ENCODE measurements around the gene TRDMT1.

Gene TRDMT1

GRCh38 chr10:17237149-17237527, 35.7 kb upstream of the TRDMT1 start:
- Histone ChIP-seq H3K18ac (ENCODE audit: low read length) (no peak overlapping the region), H3K4ac (ENCODE audit: low read length) (no peak overlapping the region), H3K27ac (replicated peaks; ENCODE audit: low read length) (no peak overlapping the region), H2BK15ac (ENCODE audit: low read length) (no peak overlapping the region), H3K9me3 (replicated peaks in 1 of 2; ENCODE audit: control insufficient read depth in 2 of 2, insufficient read depth in 1 of 2, low read depth in 1 of 2, low read length in 2 of 2) (peaks cover 0 to 7% of the 10 kb centered on the region in 2 donors), H3K27me3 (ENCODE audit: control insufficient read depth in 3 of 3, insufficient read depth in 3 of 3, low read depth in 1 of 3, low read length in 3 of 3) (no peaks in the 10 kb centered on the region), H2BK5ac (ENCODE audit: low read length) (no peak overlapping the region), H3K4me2 (ENCODE audit: insufficient read depth, low read length, poor library complexity, severe bottlenecking) (no peak overlapping the region), H3K14ac (ENCODE audit: low read length) (no peak overlapping the region), H3K4me3 (ENCODE audit: low read length in 2 of 2) (no peak overlapping the region), H4K91ac (ENCODE audit: low read depth, low read length, poor library complexity) (no peak overlapping the region), H4K8ac (ENCODE audit: low read depth, low read length) (no peak overlapping the region), H2AK5ac (ENCODE audit: low read depth, low read length) (no peak overlapping the region), H3K36me3 (replicated peaks in 1 of 2; ENCODE audit: control insufficient read depth in 2 of 2, insufficient read depth in 2 of 2, low read length in 2 of 2) (peaks cover 29 to 61% of the 10 kb centered on the region in 2 donors), H2AFZ (ENCODE audit: low read length) (no peak overlapping the region), H2BK12ac (ENCODE audit: low read length) (no peak overlapping the region), H3K4me1 (ENCODE audit: control insufficient read depth in 2 of 2, insufficient read depth in 1 of 2, low read depth in 1 of 2, low read length in 2 of 2) (peaks cover 0 to 20% of the 10 kb centered on the region in 2 donors), H2BK120ac (ENCODE audit: low read depth, low read length) (no peak overlapping the region), H3K23ac (ENCODE audit: low read depth, low read length, poor library complexity) (no peak overlapping the region), H3K79me1 (ENCODE audit: low read depth, low read length) (no peaks in the 10 kb centered on the region), H3K9ac (ENCODE audit: low read depth, low read length, poor library complexity) (no peak overlapping the region)
- no CpG with 5 or more reads among the region's 5 CpGs for WGBS, 2 donors (ENCODE audit: extremely low coverage in 2 of 2, insufficient read length in 2 of 2, insufficient replicate concordance in 1 of 2)
- DNase-seq (ENCODE audit: low spot score) = no peak

- no peak overlapping the region for H3K4me3 ChIP-seq (ENCODE audit: low read length in 2 of 2)
- H3K4ac ChIP-seq (ENCODE audit: low read length) = no peak overlapping the region
- H2BK120ac ChIP-seq (ENCODE audit: low read depth, low read length) = no peak overlapping the region
- H3K4me1 ChIP-seq (ENCODE audit: control insufficient read depth in 2 of 2, insufficient read depth in 1 of 2, low read depth in 1 of 2, low read length in 2 of 2) = peaks cover 0 to 21% of the 10 kb centered on the region in 2 donors
- no CpG with 5 or more reads among the region's 1 CpG for WGBS, 2 donors (ENCODE audit: extremely low coverage in 2 of 2, insufficient read length in 2 of 2, insufficient replicate concordance in 1 of 2)
- no peak overlapping the region for H3K14ac ChIP-seq (ENCODE audit: low read length)
- no peaks in the 10 kb centered on the region for H3K79me1 ChIP-seq (ENCODE audit: low read depth, low read length)
- no peak overlapping the region for H3K18ac ChIP-seq (ENCODE audit: low read length)
- H4K91ac ChIP-seq (ENCODE audit: low read depth, low read length, poor library complexity) = no peak overlapping the region
- peaks cover 0 to 1% of the 10 kb centered on the region in 2 donors for H3K9me3 ChIP-seq (replicated peaks in 1 of 2; ENCODE audit: control insufficient read depth in 2 of 2, insufficient read depth in 1 of 2, low read depth in 1 of 2, low read length in 2 of 2)
- H3K23ac ChIP-seq (ENCODE audit: low read depth, low read length, poor library complexity) = no peak overlapping the region
- peaks cover 29 to 66% of the 10 kb centered on the region in 2 donors for H3K36me3 ChIP-seq (replicated peaks in 1 of 2; ENCODE audit: control insufficient read depth in 2 of 2, insufficient read depth in 2 of 2, low read length in 2 of 2)
- no peak overlapping the region for H2BK5ac ChIP-seq (ENCODE audit: low read length)
- H2BK15ac ChIP-seq (ENCODE audit: low read length) = no peak overlapping the region
- no peak overlapping the region for H3K27ac ChIP-seq (replicated peaks; ENCODE audit: low read length)
- no peak overlapping the region for H2AK5ac ChIP-seq (ENCODE audit: low read depth, low read length)
- no peak overlapping the region for H2BK12ac ChIP-seq (ENCODE audit: low read length)
- no peak overlapping the region for H4K8ac ChIP-seq (ENCODE audit: low read depth, low read length)
- H2AFZ ChIP-seq (ENCODE audit: low read length) = no peak overlapping the region
- no peaks in the 10 kb centered on the region for H3K27me3 ChIP-seq (ENCODE audit: control insufficient read depth in 3 of 3, insufficient read depth in 3 of 3, low read depth in 1 of 3, low read length in 3 of 3)
- H3K4me2 ChIP-seq (ENCODE audit: insufficient read depth, low read length, poor library complexity, severe bottlenecking) = no peak overlapping the region
- DNase-seq (ENCODE audit: low spot score) = no peak
- no peak overlapping the region for H3K9ac ChIP-seq (ENCODE audit: low read depth, low read length, poor library complexity)
Measured at GRCh38 chr10:17236468-17237148, 35.1 kb upstream of the TRDMT1 start.

GRCh38 chr10:17235136-17235535, 33.7 kb upstream of the TRDMT1 start:
- peaks cover 0 to 21% of the 10 kb centered on the region in 2 donors for H3K4me1 ChIP-seq (ENCODE audit: control insufficient read depth in 2 of 2, insufficient read depth in 1 of 2, low read depth in 1 of 2, low read length in 2 of 2)
- no peak overlapping the region for H3K4ac ChIP-seq (ENCODE audit: low read length)
- H2BK15ac ChIP-seq (ENCODE audit: low read length) = no peak overlapping the region
- H2BK120ac ChIP-seq (ENCODE audit: low read depth, low read length) = no peak overlapping the region
- H3K9me3 ChIP-seq (replicated peaks in 1 of 2; ENCODE audit: control insufficient read depth in 2 of 2, insufficient read depth in 1 of 2, low read depth in 1 of 2, low read length in 2 of 2) = no peaks in the 10 kb centered on the region
- no peak overlapping the region for H2AK5ac ChIP-seq (ENCODE audit: low read depth, low read length)
- H3K27me3 ChIP-seq (ENCODE audit: control insufficient read depth in 3 of 3, insufficient read depth in 3 of 3, low read depth in 1 of 3, low read length in 3 of 3) = no peaks in the 10 kb centered on the region
- no peak overlapping the region for H2BK5ac ChIP-seq (ENCODE audit: low read length)
- H4K91ac ChIP-seq (ENCODE audit: low read depth, low read length, poor library complexity) = no peak overlapping the region
- no peak overlapping the region for H3K18ac ChIP-seq (ENCODE audit: low read length)
- no peak overlapping the region for H3K14ac ChIP-seq (ENCODE audit: low read length)
- no peak overlapping the region for H3K9ac ChIP-seq (ENCODE audit: low read depth, low read length, poor library complexity)
- no peak overlapping the region for H3K27ac ChIP-seq (replicated peaks; ENCODE audit: low read length)
- H4K8ac ChIP-seq (ENCODE audit: low read depth, low read length) = no peak overlapping the region
- H3K36me3 ChIP-seq (replicated peaks in 1 of 2; ENCODE audit: control insufficient read depth in 2 of 2, insufficient read depth in 2 of 2, low read length in 2 of 2) = peaks cover 30 to 81% of the 10 kb centered on the region in 2 donors
- H3K4me3 ChIP-seq (ENCODE audit: low read length in 2 of 2) = no peak overlapping the region
- H3K4me2 ChIP-seq (ENCODE audit: insufficient read depth, low read length, poor library complexity, severe bottlenecking) = no peak overlapping the region
- H3K79me1 ChIP-seq (ENCODE audit: low read depth, low read length) = no peaks in the 10 kb centered on the region
- H3K23ac ChIP-seq (ENCODE audit: low read depth, low read length, poor library complexity) = no peak overlapping the region
- no peak for DNase-seq (ENCODE audit: low spot score)
- no peak overlapping the region for H2BK12ac ChIP-seq (ENCODE audit: low read length)
- H2AFZ ChIP-seq (ENCODE audit: low read length) = no peak overlapping the region
- no CpG with 5 or more reads among the region's 8 CpGs for WGBS, 2 donors (ENCODE audit: extremely low coverage in 2 of 2, insufficient read length in 2 of 2, insufficient replicate concordance in 1 of 2)

- H3K9ac ChIP-seq (ENCODE audit: low read depth, low read length, poor library complexity) = no peak overlapping the region
- H2BK5ac ChIP-seq (ENCODE audit: low read length) = no peak overlapping the region
- H3K18ac ChIP-seq (ENCODE audit: low read length) = no peak overlapping the region
- H3K27me3 ChIP-seq (ENCODE audit: control insufficient read depth in 3 of 3, insufficient read depth in 3 of 3, low read depth in 1 of 3, low read length in 3 of 3) = no peaks in the 10 kb centered on the region
- no CpG with 5 or more reads among the region's 5 CpGs for WGBS, 2 donors (ENCODE audit: extremely low coverage in 2 of 2, insufficient read length in 2 of 2, insufficient replicate concordance in 1 of 2)
- H4K91ac ChIP-seq (ENCODE audit: low read depth, low read length, poor library complexity) = no peak overlapping the region
- no peak overlapping the region for H3K23ac ChIP-seq (ENCODE audit: low read depth, low read length, poor library complexity)
- no peak overlapping the region for H2BK12ac ChIP-seq (ENCODE audit: low read length)
- H2AK5ac ChIP-seq (ENCODE audit: low read depth, low read length) = no peak overlapping the region
- H3K4me1 ChIP-seq (ENCODE audit: control insufficient read depth in 2 of 2, insufficient read depth in 1 of 2, low read depth in 1 of 2, low read length in 2 of 2) = peaks cover 0 to 21% of the 10 kb centered on the region in 2 donors
- H3K4ac ChIP-seq (ENCODE audit: low read length) = no peak overlapping the region
- H3K27ac ChIP-seq (replicated peaks; ENCODE audit: low read length) = no peak overlapping the region
- peaks cover 30 to 86% of the 10 kb centered on the region in 2 donors for H3K36me3 ChIP-seq (replicated peaks in 1 of 2; ENCODE audit: control insufficient read depth in 2 of 2, insufficient read depth in 2 of 2, low read length in 2 of 2)
- no peak overlapping the region for H2BK15ac ChIP-seq (ENCODE audit: low read length)
- H3K14ac ChIP-seq (ENCODE audit: low read length) = no peak overlapping the region
- no peak overlapping the region for H3K4me3 ChIP-seq (ENCODE audit: low read length in 2 of 2)
- no peak overlapping the region for H2AFZ ChIP-seq (ENCODE audit: low read length)
- H2BK120ac ChIP-seq (ENCODE audit: low read depth, low read length) = no peak overlapping the region
- no peak overlapping the region for H4K8ac ChIP-seq (ENCODE audit: low read depth, low read length)
- no peak overlapping the region for H3K4me2 ChIP-seq (ENCODE audit: insufficient read depth, low read length, poor library complexity, severe bottlenecking)
- no peaks in the 10 kb centered on the region for H3K9me3 ChIP-seq (replicated peaks in 1 of 2; ENCODE audit: control insufficient read depth in 2 of 2, insufficient read depth in 1 of 2, low read depth in 1 of 2, low read length in 2 of 2)
- H3K79me1 ChIP-seq (ENCODE audit: low read depth, low read length) = peaks cover 3% of the 10 kb centered on the region
- no peak for DNase-seq (ENCODE audit: low spot score)
Measured at GRCh38 chr10:17234431-17234945, 33.0 kb upstream of the TRDMT1 start.

Measured in neuronal stem cell (in vitro differentiated cells).